A673 (cell line): ENCODE measurements around the gene RPL26. TPM values are rescaled to one million over a fixed set of nuclear protein-coding genes. Genes with fewer than 3 reads are reported as not detected.

Source experiments
- BruUV-seq: library from RNA; stranded (reverse); fragments of 400-500 nt; replicated peaks from 2 replicates; lab custom pipeline; 2021; lab: Mats Ljungman, UMichigan
- CTCF ChIA-PET: fragments of 300-600 bp; sonication (Branson Sonifier 250); formaldehyde crosslinking; loops from one replicate; lab custom pipeline; 2022; ENCODE audit warnings: antibody characterized with exemption; lab: Charles Lee
- POLR2A ChIA-PET: fragments of 300-600 bp; sonication (Branson Sonifier 250); formaldehyde crosslinking; loops from one replicate; lab custom pipeline; 2022; ENCODE audit warnings: antibody characterized with exemption; ENCODE audit not compliant: low non-redundant PET; lab: Charles Lee
- DNase-seq: peaks from one replicate; pipeline ENCODE4 v3.0.0-alpha.2; 2015; ENCODE audit warnings: low spot score
- H3K27ac ChIP-seq: fragments of 200-600 bp; sonication (generic); 2 replicates; pipeline ENCODE4 v1.5.1; 2016; ENCODE audit warnings: mixed run types, low read depth, mild to moderate bottlenecking, mixed read lengths, antibody characterized with exemption, low read length; ENCODE audit not compliant: poor library complexity, severe bottlenecking
- H3K27me3 ChIP-seq: fragments of 200-600 bp; sonication (generic); replicated peaks from 2 replicates; pipeline ENCODE4 v1.6.1; 2017; ENCODE audit warnings: mixed run types, low read depth, mild to moderate bottlenecking, mixed read lengths, antibody characterized with exemption, low read length; ENCODE audit not compliant: insufficient read depth, poor library complexity
- H3K36me3 ChIP-seq: fragments of 200-600 bp; sonication (generic); 2 replicates; pipeline ENCODE4 v1.6.1; 2016; ENCODE audit warnings: mixed run types, mild to moderate bottlenecking, mixed read lengths, antibody characterized with exemption, low read length; ENCODE audit not compliant: insufficient read depth, poor library complexity, severe bottlenecking
- H3K4me1 ChIP-seq: fragments of 200-600 bp; sonication (generic); 2 replicates; pipeline ENCODE4 v1.6.1; 2017; ENCODE audit warnings: mixed run types, mild to moderate bottlenecking, mixed read lengths, antibody characterized with exemption, low read length; ENCODE audit not compliant: insufficient read depth, poor library complexity, severe bottlenecking
- H3K4me3 ChIP-seq: fragments of 200-600 bp; sonication (generic); 2 replicates; pipeline ENCODE4 v1.5.1; 2016; ENCODE audit warnings: low read depth, mixed run types, mild to moderate bottlenecking, mixed read lengths, low read length; ENCODE audit not compliant: poor library complexity, severe bottlenecking
- H3K9me3 ChIP-seq: fragments of 200-600 bp; sonication (generic); 2 replicates; pipeline ENCODE4 v1.6.1; 2016; ENCODE audit warnings: mixed run types, low read depth, mild to moderate bottlenecking, mixed read lengths, antibody characterized with exemption, low read length; ENCODE audit not compliant: poor library complexity, severe bottlenecking
- EZH2 ChIP-seq: fragments of 200-600 bp; sonication (generic); IDR thresholded peaks from 2 replicates; pipeline ENCODE4 v1.6.1; 2017; ENCODE audit warnings: borderline replicate concordance, low read depth, mild to moderate bottlenecking, mixed read lengths, antibody characterized with exemption, low read length; ENCODE audit not compliant: poor library complexity, severe bottlenecking
- intact Hi-C: fragments of 100-400 bp; cut with micrococcal nuclease; formaldehyde crosslinking; loops from one replicate; pipeline ENCODE4 v1.10.0; 2022; ENCODE audit not compliant: unreplicated experiment
- total RNA-seq: library from RNA; stranded (reverse); gene quantifications from 2 replicates; pipeline ENCODE4 v1.2.3, GENCODE V29; 2021
- TF ChIP-seq, protein P1 (sequence below): fragments of 300-800, 200-600 bp; sonication (generic); conservative IDR thresholded peaks from 2 replicates; pipeline ENCODE4 v1.5.1; 2017; ENCODE audit warnings: low read depth, mild to moderate bottlenecking, antibody characterized with exemption, low read length, moderate library complexity, mixed read lengths

RPL26 gene
- total RNA-seq, 1 experiment from 2014 or later, result 1,604 TPM

DNA sequence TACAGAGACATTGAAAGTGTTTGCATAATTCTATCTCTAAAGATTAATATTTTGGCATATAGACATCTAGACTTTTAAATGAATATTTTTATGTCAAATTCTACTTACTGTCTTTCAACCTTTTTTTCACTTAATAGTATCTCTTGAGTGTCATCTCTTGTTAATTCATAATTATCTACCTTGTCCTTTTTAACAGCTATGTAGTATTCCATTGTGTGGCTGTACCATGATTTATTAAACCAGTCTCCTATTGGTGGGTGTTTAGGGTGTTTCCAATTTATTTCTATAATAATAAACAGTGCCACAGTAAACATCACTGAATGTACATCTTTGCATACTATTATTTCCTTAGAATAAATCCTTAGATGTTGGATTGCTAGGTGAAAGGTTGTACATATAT is 30.9 kb upstream of the RPL26 start:
- TF ChIP-seq, protein P1, sequence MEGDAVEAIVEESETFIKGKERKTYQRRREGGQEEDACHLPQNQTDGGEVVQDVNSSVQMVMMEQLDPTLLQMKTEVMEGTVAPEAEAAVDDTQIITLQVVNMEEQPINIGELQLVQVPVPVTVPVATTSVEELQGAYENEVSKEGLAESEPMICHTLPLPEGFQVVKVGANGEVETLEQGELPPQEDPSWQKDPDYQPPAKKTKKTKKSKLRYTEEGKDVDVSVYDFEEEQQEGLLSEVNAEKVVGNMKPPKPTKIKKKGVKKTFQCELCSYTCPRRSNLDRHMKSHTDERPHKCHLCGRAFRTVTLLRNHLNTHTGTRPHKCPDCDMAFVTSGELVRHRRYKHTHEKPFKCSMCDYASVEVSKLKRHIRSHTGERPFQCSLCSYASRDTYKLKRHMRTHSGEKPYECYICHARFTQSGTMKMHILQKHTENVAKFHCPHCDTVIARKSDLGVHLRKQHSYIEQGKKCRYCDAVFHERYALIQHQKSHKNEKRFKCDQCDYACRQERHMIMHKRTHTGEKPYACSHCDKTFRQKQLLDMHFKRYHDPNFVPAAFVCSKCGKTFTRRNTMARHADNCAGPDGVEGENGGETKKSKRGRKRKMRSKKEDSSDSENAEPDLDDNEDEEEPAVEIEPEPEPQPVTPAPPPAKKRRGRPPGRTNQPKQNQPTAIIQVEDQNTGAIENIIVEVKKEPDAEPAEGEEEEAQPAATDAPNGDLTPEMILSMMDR, result no peak
- TF ChIP-seq EZH2, result no peak
- CTCF ChIA-PET, result no interaction called here

DNA sequence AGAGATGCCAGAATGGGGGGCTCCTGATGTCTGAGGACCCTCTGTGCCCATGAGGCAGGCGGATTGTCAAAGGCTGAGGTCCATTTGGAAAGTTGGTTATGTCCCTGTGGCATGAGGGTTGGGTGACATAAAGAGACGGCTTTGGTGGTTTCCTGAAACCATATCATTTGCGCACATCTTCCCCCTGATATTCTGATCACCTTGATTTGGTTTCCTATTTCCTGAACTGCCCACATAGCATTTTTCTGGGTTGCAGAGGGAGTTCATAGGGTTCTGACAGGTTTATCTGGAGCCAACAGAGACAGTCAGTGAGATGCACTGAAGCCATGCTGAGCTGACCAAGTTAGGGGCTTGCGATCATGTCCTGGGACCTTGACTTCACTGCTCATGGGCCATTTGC is 30.3 kb upstream of the RPL26 start:
- Histone ChIP-seq H3K4me3 (no peak overlapping the region), H3K27me3 (no peaks in the 10 kb centered on the region), H3K9me3 (no peaks in the 10 kb centered on the region), H3K36me3 (no peaks in the 10 kb centered on the region), H3K4me1 (no peaks in the 10 kb centered on the region), H3K27ac (no peak overlapping the region)
- DNase-seq, result no peak
- BruUV-seq, result no TSS peak
- ChIA-PET CTCF (interaction anchor here (0.7 kb wide), 1 partner anchor 73 kb away, joined by 3 read pairs; no protein-coding TSS in a partner anchor), POLR2A (no interaction called here)
- no peak for TF ChIP-seq EZH2
- TF ChIP-seq, protein P1, result no peak
- intact Hi-C loops, result loop anchor here (10.0 kb wide), 1 partner anchor 481 kb away; no protein-coding TSS in a partner anchor

More for the DNA sequence above, 30.9 kb upstream of the RPL26 start:
- Histone ChIP-seq H3K4me1 (no peaks in the 10 kb centered on the region), H3K9me3 (no peaks in the 10 kb centered on the region), H3K4me3 (no peak overlapping the region), H3K27ac (no peak overlapping the region), H3K36me3 (no peaks in the 10 kb centered on the region), H3K27me3 (no peaks in the 10 kb centered on the region)
- intact Hi-C loops, result loop anchor here (10.0 kb wide), 1 partner anchor 481 kb away; no protein-coding TSS in a partner anchor
- no peak for DNase-seq
- no TSS peak for BruUV-seq
- POLR2A ChIA-PET, result no interaction called here

- TF ChIP-seq EZH2, result no peak
- TF ChIP-seq, protein P1, result no peak
- intact Hi-C loops, result loop anchor here (10.0 kb wide), 1 partner anchor 483 kb away; no protein-coding TSS in a partner anchor
- H3K9me3 ChIP-seq, result no peaks in the 10 kb centered on the region
- CTCF ChIA-PET, result no interaction called here
- H3K27me3 ChIP-seq, result no peaks in the 10 kb centered on the region
- no peak for DNase-seq
- H3K4me1 ChIP-seq, result no peaks in the 10 kb centered on the region
- no peak overlapping the region for H3K4me3 ChIP-seq
- POLR2A ChIA-PET, result no interaction called here
- H3K27ac ChIP-seq, result no peak overlapping the region
- no peaks in the 10 kb centered on the region for H3K36me3 ChIP-seq
- no TSS peak for BruUV-seq
Observed at GRCh38 chr17:8412089-8412488, 29.1 kb upstream of the RPL26 start.
